COLO668 (cell line): Measurements from ENCODE around the gene EDIL3.
"Not testable (repeated sequence)": the region's sequence is repeated elsewhere in the genome, so short reads cannot be mapped to it uniquely, and the experiment has no call there.

Source experiments
- DNase-seq: peaks from one replicate; lab custom pipeline; 2025; ENCODE audit not compliant: unreplicated experiment; lab: John Stamatoyannopoulos, UW

Gene EDIL3

DNA sequence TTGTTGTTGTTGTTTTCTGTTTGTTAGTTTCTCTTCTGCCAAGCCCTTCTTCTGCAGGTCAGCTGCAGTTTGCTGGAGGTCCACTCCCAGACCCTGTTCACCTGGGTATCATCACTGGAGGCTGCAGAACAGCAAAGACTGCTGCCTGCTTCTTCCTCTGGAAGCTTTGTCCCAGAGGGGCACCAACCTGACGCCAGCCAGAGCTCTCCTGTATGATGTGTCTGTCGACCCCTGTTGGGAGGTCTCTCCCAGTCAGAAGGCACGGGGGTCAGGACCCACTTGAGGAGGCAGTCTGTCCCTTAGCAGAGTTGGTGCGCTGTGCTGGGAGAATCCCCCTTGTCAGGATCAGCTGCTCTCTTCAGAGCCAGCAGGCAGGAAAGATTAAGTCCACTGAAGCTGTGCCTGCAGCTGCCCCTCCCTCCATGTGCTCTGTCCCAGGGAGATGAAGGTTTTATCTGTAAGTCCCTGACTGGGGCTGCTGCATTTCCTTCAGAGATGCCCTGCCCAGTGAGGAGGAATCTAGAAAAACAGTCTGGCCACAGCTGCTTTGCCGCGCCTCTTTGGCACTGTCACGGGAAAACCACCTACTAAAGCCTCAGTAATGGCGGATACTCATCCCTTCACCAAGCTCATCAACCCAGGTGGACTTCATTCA lies 299.2 kb downstream of the EDIL3 start:
- no peak for DNase-seq

DNA sequence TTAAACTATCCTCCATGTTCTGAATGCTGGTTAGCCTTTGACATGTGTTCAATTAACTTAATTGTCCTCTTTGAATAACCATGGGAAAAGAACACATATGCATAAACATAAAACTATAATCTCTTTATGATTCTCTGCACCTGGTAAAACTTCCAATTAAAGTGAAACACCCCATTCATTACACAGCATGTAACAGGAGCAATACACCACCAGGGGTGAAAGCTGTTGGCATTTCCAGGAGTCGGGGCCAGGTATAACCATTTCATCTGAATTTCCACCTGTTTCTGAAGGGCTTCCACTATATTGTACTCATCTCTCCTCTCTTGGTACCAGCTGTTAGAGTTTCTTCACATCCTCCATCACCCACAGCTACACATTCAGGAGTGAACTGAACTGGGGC lies 303.8 kb downstream of the EDIL3 start:
- DNase-seq = no peak

DNA sequence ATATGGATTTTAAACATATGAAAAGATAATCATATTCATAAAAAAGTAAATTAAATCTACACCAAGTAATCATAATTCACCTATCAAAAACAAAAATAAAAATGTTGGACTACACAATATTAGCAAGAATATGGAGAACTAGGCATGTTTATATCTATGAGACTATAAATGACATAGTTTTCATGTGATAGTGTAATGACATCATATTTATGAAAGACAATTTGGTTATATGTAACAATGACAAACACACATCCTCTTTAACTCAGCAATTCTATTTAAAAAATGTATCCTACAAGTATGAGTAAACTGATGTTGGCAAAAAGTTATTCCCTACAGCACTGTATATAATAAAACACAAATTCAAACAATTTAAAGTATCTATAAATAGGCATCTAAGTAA lies 312.3 kb downstream of the EDIL3 start:
- DNase-seq = no peak

DNA sequence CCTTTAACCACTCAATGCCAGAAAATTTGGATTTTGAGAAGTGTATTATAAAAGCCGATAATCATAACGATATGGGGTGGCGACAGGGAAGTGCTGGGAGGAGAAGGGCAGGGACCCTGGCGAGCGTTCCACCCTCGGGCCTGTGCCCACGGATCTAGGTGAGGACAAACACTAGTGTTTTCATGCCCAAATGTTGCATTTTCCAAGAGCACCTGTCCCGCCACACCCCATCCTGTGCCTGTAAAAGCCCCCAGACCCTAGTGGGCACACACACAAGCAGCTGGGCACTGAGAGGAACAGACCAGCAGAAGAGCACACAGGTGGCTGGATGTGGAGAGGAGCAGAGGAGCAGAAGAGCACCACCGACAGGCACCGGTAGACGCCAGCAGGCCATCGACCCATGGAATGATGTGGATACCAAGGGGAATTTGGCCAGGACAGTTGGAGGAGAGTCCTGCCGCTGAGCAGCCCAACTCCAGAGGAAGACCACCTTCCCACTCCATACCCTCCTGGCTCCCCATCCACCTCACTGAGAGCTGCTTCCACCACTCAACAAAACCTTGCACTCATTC lies 315.0 kb downstream of the EDIL3 start:
- DNase-seq = no peak

DNA sequence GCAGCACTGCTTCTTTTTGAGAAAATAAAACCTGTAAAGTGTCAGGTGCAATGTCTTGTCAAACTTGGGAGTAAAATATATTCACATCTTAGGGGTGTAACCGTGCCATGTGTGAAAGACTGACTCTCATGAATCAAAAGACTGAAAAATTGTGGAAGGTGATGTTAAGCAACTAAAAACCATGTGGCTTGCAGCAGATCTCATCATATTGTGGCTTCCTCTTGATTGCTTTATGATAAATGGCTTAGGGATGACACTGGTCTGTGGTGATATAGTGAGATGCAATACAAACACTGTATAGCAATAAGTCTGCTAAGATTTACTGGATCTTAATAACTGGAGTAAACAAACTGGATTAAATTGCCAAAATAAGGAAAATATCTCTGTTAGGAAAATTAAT lies 321.6 kb downstream of the EDIL3 start:
- no peak for DNase-seq

DNA sequence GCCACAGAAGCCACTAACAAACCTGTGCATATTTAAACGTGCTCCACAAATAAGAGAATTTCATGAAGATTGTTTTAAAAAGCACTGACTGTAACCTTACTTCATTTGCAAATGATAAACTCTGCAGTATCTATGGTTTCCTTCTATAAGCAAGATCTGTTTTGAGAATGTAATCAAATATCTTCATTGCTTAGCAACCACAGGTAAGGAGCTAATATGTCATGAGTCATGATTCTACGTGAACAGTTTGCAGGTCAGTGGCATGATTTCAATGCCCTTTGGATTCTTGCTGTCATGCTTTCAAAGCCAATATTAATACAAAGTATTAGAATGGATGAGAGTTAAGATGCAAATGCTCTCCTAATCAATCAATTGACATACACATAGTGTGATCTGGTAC lies 325.0 kb downstream of the EDIL3 start:
- DNase-seq = no peak

DNA sequence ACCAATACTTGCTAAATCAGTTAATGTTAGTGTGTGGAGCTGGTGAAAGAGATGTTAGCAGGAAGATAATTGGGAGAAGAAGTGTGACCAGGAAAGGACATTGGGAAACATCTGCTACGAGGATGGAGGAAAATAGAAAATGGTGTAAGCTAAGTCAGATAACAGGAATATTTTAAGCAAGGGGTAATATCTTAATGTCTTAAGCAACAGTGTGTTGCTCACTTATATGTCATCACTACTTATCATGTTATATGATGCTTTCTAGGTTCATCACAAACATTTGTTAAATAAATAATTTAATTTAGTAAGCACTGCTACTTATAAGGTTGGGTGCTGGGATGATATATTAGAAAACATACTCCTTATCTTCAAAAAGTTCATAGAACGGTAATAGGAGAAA lies 326.1 kb downstream of the EDIL3 start:
- DNase-seq = no peak

DNA sequence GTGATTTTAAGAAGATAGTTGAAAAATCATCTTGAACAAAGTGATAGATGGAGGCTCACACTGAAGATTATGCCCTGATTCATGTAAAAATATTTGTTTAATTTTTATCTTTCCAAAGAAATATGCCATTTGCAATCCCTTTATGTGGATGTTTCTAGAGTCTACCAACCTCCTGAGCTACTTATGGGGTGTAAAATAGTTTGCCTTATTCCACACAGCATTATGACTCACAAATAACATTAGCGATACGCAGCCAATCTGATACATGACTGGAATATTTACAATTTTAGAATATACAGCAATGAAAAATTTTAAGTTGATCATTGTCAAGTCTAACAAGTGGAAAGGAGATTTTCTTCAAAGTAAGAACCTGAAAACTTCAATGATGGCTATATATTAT lies 327.5 kb downstream of the EDIL3 start:
- no peak for DNase-seq

DNA sequence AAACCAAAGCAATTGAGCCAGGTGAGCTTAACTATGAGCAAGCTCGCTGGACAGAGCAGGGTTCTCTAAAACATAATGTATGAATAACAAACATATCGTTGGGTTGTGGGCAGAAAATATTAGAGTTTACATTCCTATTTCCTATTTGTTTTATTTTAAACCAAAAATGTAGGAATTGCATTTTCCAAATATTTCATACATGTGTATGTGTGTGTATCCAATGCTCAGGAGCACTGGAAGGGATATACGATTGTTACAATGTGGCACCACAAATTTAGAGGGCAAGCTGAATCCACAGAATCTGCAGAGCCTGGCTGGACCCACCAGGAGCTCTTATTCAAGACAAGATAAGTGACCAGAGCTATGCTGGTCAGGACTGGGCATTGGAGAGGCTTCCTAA lies 338.7 kb downstream of the EDIL3 start:
- DNase-seq = no peak

DNA sequence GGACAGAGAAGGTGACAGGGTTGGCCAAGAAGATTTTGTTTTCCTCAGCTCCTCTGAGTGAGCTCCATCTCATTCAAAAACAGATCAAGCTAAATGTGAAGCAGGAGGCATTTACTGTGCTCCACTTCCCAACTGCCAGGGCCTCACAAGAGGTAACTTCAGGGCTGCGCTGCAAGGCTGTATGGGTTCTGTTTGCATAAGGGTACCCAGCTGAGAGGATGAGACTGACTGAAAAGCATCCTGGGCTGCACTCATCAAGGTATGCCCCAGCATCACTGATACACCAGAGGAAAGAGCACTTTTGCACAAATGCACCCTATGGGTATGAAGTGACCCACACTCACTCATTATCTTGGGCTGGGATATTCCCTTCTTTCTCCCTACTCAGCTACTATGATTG lies 347.8 kb downstream of the EDIL3 start:
- no peak for DNase-seq

DNA sequence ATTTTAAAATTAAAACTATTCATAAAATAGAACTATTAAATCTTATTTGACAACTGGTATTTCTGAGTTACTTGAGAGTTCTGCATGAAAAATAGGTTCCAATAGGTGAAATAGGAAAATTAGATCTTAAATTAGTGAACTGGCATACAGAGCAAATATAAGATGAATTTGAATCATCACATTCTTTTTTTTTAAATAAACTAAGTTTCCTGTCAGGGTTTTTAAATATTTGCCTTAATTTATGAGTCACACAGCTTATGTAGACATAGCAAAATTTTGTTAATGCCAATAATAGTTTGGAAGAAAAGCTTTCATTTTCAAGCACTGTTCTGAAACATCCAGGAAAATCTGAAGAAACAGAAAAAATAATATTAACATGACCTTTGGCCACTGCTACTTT lies 352.4 kb downstream of the EDIL3 start:
- no peak for DNase-seq

DNA sequence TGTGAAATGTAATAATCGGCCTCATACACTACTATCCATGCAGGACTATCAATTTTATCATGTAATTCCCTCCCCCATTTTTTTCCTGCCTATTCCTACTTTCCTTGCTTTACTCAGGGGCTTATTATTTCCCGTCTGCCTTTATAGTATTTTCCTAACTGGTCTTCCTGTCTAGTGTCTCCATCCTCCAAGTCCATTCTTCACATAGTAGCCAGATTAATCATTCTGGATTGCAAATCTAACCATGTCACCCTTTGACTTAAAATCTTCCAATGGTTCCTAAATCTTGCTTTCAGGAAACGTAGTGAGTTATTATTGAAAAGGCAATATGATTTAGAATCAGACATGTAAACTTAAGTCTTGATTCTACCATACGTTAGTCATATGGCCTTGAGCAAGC lies 356.6 kb downstream of the EDIL3 start:
- DNase-seq = no peak

DNA sequence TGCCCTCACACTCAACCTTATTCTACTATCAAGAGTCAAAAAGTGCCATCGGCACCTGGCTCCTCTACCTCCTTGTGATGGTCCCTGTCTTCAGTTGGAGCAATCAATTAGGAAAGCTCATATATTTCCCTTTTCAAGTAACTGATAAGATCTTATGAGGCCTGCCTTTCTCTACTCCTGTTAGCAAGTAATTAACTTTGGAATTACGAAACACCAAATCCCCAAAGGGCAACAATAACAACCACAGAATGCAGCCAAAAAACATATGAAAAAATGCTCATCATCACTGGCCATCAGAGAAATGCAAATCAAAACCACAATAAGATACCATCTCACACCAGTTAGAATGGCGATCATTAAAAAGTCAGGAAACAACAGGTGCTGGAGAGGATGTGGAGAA lies 366.2 kb downstream of the EDIL3 start:
- not testable (repeated sequence) for DNase-seq

DNA sequence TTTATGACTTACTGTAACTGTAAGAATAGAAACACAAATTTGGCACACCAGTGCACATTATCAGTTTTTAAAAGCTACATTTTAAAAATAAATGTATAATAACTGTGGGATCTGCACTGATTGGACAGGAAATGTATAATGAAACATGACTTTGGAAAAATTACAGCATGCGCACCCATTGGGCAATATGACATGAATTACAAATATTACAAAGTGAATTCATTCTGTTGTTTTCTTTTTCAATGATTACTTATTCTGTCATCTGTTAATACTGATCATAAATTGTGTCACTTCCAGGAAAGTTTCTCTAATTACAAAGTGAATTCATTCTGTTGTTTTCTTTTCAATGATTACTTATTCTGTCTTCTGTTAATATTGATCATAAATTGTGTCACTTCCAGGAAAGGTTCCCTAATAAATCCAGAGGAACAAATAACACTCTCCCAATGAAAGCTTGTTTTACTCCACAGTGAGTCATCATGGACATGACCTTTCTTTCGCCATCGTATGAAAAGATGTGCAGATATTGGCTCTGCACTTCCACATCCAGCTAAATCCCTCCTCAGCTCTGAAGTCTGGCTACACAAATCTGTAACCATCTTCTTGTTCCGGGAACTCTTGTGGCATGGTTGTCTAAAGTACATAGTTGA lies 367.0 kb downstream of the EDIL3 start:
- DNase-seq = no peak

DNA sequence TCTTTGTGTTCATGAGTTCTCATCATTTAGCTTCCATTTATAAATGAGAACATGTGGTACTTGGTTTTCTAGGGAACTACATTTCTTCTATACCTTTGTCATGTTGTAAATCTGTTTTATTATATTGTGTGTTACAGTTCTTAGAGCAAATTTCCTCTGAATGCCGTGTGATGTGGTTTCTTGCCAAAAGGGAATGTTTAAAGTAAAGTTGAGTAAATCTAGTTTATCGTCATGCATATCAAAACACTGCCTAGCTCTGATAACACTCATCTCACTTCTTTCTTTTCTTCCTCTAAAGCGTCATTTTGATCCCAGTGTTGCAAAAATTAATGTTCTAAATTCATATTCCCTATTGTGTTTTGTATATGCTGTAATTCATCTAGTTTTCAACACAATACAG lies 368.6 kb downstream of the EDIL3 start:
- DNase-seq = no peak

DNA sequence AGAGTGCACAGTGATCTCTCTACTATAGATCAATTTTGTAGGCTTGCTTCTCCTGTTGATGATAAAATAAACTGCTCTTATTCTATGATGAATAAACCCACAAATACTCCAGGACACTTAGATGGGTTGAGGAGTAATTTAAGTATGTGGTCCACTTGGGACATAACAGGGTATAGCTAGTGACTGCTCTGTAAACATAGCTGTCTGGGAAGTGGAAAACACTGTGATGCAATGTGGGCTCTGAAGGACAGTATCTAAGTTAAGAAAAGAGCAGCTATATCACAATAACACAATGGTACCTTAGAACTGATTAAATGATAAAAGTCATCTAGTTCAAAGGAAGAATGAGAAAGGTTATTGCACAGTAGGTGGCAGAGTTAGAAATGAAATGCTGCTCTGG lies 369.7 kb downstream of the EDIL3 start:
- no peak for DNase-seq

DNA sequence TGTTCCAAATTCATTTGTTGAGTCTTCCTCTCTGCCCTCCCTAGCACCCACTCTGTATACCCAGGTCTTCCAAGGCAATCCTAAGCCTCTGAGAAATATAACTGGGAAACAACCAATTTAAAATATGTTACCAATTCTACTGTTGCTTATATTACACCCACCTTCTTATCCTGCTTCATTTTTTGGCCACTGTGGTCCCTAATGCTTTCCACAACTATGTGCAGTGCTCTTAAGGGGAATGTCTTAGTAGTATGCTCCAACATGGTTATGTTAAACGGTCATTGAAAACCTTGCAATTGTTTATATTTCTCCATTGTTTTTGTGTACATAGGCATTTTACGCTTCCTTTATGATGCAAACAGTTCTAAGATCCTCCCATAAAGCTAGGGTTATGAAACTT lies 390.9 kb downstream of the EDIL3 start:
- no peak for DNase-seq

DNA sequence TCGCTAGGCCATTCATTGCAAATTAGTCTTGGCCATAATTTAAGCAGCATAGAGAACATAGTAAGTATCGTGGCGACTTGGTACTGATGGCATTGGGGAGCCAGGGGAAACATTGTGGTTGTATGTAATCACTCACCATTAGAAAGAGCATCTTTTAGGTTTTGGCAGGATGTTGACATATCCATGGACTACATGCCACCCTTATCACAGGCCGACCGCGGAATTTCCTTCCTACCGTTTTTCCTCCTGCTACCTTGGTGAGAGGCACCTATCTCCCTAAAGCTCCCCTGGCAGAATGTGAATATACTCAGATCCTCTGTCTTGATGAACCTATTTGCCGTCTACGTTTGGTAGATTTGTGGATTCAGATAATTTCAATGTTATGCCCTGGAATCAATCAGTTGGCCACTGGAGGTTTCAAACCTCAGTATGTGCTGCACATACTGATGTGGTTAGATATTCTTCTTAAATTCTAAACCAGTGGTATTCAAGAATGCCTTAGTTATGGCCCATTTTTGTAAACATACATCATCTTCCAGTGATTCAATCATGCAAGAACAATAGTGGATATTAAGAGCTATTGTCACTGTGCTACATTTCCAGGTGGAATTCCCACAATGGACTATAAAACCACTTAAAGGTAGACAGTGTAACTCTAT lies 393.0 kb downstream of the EDIL3 start:
- DNase-seq = no peak

DNA sequence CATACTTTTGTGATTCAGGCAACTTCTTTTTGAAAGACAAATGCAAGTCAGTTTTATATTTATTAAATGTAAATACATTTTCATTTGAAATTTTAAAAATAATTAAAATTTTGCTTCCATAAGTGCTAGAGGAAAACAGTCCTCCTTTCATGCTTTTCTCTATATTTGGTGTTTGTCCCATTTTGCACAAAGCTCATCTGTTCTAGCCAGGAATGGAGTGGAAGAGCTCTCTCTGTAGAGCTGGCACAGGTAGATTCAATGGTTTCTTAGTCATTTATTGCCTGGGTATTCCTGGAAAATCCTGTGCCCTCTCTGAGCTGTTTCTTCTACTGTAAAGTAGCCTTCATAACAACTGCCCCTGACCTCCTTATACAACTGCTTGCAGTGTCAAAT lies 396.4 kb downstream of the EDIL3 start:
- DNase-seq = no peak

DNA sequence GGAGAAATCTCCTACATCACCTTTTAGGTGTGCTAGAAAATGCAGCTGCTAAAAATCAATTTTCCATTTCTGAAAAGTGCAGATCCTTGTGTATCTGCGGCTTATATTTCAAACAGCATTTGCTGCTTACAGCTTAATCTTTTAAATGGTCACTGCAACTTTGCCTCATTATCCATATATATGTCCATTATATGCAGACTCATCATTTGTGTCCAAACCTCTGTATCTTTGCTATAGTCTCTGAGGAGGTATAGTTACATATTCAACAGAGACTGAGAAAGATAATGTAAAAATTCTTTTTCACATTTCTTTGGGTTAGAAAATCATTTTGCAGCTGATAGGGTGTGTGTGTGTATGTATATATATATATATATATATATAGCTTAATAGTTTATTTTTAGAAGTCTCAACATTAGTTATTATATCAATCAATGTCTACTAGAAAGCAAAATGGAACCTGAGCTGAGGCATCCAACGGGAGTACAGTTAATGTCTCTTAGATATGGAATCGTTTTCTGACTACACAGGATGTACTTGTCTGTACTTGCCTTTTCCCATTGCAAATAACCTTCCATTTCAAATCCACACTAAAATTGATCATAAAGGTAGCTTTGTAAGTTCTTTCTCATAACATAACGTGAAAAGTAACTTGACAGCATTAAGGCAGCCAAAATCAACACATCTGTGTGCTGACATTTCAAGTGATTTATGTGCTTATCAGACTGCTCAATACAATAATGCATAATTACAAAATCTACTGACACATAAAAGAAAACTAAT lies 397.0 kb downstream of the EDIL3 start:
- DNase-seq = no peak

DNA sequence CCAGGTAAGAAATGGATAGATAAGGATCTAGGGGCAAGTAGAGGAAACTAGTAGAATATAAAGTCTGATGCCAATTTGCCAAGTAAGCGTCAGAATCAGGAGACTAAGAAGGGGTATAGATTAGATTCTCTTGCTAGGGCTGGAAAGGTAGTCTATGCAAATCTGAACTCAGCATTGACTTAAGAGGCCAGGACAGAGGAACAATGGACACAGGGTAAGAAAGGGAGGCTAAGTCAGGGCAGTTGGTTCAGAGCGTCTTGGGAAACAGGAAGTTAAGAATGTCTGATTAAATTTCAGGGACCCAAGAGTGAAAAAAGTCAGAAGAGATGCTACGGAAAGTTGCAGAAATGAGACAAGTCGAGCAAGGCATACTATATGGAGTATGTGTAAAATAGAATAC lies 400.8 kb downstream of the EDIL3 start:
- DNase-seq = no peak
